BJ (cell line): ENCODE results near the gene HBM. TPM values are rescaled to one million over a fixed set of nuclear protein-coding genes. Genes with fewer than 3 reads are reported as not detected.

Experiments
- CTCF ChIA-PET: fragments of 350-600 bp; formaldehyde crosslinking; extraction: SDS; loops from one replicate; lab custom pipeline; 2021; ENCODE audit warnings: antibody characterized with exemption, inconsistent platforms; lab: Yijun Ruan, JAX
- POLR2A ChIA-PET: fragments of 300-600 bp; sonication (Branson Sonifier 250); formaldehyde crosslinking; extraction: SDS; loops from one replicate; lab custom pipeline; 2021; ENCODE audit warnings: antibody characterized with exemption; lab: Charles Lee
- DNase-seq: peaks from one replicate; pipeline ENCODE4 v3.0.0-alpha.2; 2011; ENCODE audit warnings: low read depth
- H3K27me3 ChIP-seq: 2 replicates; pipeline ENCODE4 v1.6.0; 2011; ENCODE audit warnings: low read length; ENCODE audit not compliant: control insufficient read depth, insufficient read depth
- H3K36me3 ChIP-seq: 2 replicates; pipeline ENCODE4 v1.5.1; 2011; ENCODE audit warnings: low read length; ENCODE audit not compliant: control insufficient read depth, insufficient read depth
- H3K4me3 ChIP-seq: 2 replicates; pipeline ENCODE4 v1.5.1; 2011; ENCODE audit warnings: low read depth, mild to moderate bottlenecking, control low read depth, low read length
- CTCF ChIP-seq: IDR thresholded peaks from 2 replicates; pipeline ENCODE4 v1.5.1; 2011; ENCODE audit warnings: low read depth, mild to moderate bottlenecking, control low read depth, inconsistent platforms, low read length, moderate library complexity; ENCODE audit not compliant: insufficient read depth
- polyA plus RNA-seq: library from polyadenylated mRNA; depleted of rRNA; stranded (reverse); fragments of >200 nt; gene quantifications from 2 replicates; pipeline ENCODE4 v1.2.3, GENCODE V29; 2011

The HBM gene
- polyA plus RNA-seq, 1 experiment: not detected

- POLR2A ChIA-PET: no interaction called here
- CTCF ChIA-PET: interaction anchor here (0.6 to 2.3 kb wide), 20 partner anchors 10 to 181 kb away, joined by 3 to 16 read pairs (median 4); partner anchors contain the start of gene LUC7L
- DNase-seq: no peak
- Histone ChIP-seq H3K36me3 (no peaks in the 10 kb centered on the region; the same call in 1 of the 2 replicates), H3K4me3 (no peak overlapping the region), H3K27me3 (peaks cover 10% of the 10 kb centered on the region)
- peak; percentile 89 for TF ChIP-seq CTCF
Measured at GRCh38 chr16:181565-182021, 15.8 kb downstream of the HBM start.

GRCh38 chr16:183005-183404 lies 17.2 kb downstream of the HBM start:
- H3K27me3 ChIP-seq: peaks cover 5% of the 10 kb centered on the region
- peaks cover 5% of the 10 kb centered on the region for H3K36me3 ChIP-seq
- ChIA-PET POLR2A (interaction anchor here (0.6 kb wide), 1 partner anchor 78 kb away, joined by 4 read pairs; no protein-coding TSS in a partner anchor), CTCF (interaction anchor here (0.8 to 2.0 kb wide), 2 partner anchors 118 to 179 kb away, joined by 3 to 9 read pairs; no protein-coding TSS in a partner anchor)
- no peak for DNase-seq
- H3K4me3 ChIP-seq: no peak overlapping the region
- TF ChIP-seq CTCF: no peak

- DNase-seq: no peak
- Histone ChIP-seq H3K36me3 (peaks cover 17% of the 10 kb centered on the region), H3K4me3 (no peak overlapping the region), H3K27me3 (no peaks in the 10 kb centered on the region)
- ChIA-PET POLR2A (no interaction called here), CTCF (no interaction called here)
- TF ChIP-seq CTCF: no peak
Measured at GRCh38 chr16:185213-185612, 19.4 kb downstream of the HBM start.

- ChIA-PET POLR2A (no interaction called here), CTCF (no interaction called here)
- DNase-seq: no peak
Measured at GRCh38 chr16:185691-186090, 19.9 kb downstream of the HBM start.

GRCh38 chr16:187330-187729 lies 21.6 kb downstream of the HBM start:
- ChIA-PET CTCF (no interaction called here), POLR2A (no interaction called here)

More at GRCh38 chr16:185691-186090, 19.9 kb downstream of the HBM start:
- TF ChIP-seq CTCF: no peak
- H3K4me3 ChIP-seq: no peak overlapping the region
- H3K36me3 ChIP-seq: peaks cover 20% of the 10 kb centered on the region
- H3K27me3 ChIP-seq: no peaks in the 10 kb centered on the region

More at GRCh38 chr16:187330-187729, 21.6 kb downstream of the HBM start:
- DNase-seq: no peak
- H3K4me3 ChIP-seq: no peak overlapping the region
- H3K27me3 ChIP-seq: no peaks in the 10 kb centered on the region
- peaks cover 29% of the 10 kb centered on the region for H3K36me3 ChIP-seq
- TF ChIP-seq CTCF: no peak
